ENCODE results near the gene AK4.

- TF ChIP-seq, protein P1, sequence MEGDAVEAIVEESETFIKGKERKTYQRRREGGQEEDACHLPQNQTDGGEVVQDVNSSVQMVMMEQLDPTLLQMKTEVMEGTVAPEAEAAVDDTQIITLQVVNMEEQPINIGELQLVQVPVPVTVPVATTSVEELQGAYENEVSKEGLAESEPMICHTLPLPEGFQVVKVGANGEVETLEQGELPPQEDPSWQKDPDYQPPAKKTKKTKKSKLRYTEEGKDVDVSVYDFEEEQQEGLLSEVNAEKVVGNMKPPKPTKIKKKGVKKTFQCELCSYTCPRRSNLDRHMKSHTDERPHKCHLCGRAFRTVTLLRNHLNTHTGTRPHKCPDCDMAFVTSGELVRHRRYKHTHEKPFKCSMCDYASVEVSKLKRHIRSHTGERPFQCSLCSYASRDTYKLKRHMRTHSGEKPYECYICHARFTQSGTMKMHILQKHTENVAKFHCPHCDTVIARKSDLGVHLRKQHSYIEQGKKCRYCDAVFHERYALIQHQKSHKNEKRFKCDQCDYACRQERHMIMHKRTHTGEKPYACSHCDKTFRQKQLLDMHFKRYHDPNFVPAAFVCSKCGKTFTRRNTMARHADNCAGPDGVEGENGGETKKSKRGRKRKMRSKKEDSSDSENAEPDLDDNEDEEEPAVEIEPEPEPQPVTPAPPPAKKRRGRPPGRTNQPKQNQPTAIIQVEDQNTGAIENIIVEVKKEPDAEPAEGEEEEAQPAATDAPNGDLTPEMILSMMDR (IDR thresholded peaks at IDR 0.05; ENCODE audit: low read depth, low read length, missing input control), result no peak
- no peak for TF ChIP-seq GABPA (IDR thresholded peaks at IDR 0.05 in 1 of 2, conservative IDR thresholded peaks at IDR 0.05 in 1 of 2)
- no peak for TF ChIP-seq RAD21 (IDR thresholded peaks at IDR 0.05)
- no peak for TF ChIP-seq EGR1 (IDR thresholded peaks at IDR 0.05; ENCODE audit: low read depth in 2 of 2)
- TF ChIP-seq, protein P2, sequence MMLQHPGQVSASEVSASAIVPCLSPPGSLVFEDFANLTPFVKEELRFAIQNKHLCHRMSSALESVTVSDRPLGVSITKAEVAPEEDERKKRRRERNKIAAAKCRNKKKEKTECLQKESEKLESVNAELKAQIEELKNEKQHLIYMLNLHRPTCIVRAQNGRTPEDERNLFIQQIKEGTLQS (IDR thresholded peaks at IDR 0.05), result no peak
- no peak for TF ChIP-seq JUND (IDR thresholded peaks at IDR 0.05)
- TF ChIP-seq TAF1 (conservative IDR thresholded peaks at IDR 0.05), result no peak
- TF ChIP-seq, protein P3, sequence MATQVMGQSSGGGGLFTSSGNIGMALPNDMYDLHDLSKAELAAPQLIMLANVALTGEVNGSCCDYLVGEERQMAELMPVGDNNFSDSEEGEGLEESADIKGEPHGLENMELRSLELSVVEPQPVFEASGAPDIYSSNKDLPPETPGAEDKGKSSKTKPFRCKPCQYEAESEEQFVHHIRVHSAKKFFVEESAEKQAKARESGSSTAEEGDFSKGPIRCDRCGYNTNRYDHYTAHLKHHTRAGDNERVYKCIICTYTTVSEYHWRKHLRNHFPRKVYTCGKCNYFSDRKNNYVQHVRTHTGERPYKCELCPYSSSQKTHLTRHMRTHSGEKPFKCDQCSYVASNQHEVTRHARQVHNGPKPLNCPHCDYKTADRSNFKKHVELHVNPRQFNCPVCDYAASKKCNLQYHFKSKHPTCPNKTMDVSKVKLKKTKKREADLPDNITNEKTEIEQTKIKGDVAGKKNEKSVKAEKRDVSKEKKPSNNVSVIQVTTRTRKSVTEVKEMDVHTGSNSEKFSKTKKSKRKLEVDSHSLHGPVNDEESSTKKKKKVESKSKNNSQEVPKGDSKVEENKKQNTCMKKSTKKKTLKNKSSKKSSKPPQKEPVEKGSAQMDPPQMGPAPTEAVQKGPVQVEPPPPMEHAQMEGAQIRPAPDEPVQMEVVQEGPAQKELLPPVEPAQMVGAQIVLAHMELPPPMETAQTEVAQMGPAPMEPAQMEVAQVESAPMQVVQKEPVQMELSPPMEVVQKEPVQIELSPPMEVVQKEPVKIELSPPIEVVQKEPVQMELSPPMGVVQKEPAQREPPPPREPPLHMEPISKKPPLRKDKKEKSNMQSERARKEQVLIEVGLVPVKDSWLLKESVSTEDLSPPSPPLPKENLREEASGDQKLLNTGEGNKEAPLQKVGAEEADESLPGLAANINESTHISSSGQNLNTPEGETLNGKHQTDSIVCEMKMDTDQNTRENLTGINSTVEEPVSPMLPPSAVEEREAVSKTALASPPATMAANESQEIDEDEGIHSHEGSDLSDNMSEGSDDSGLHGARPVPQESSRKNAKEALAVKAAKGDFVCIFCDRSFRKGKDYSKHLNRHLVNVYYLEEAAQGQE (IDR thresholded peaks at IDR 0.05), result no peak
- no peak for TF ChIP-seq MAX (IDR thresholded peaks at IDR 0.05)
- no peak for TF ChIP-seq SP1 (IDR thresholded peaks at IDR 0.05)
- TF ChIP-seq YY1 (IDR thresholded peaks at IDR 0.05), result no peak
- no peak for TF ChIP-seq FOXA2 (IDR thresholded peaks at IDR 0.05)
- TF ChIP-seq ZBTB33 (IDR thresholded peaks at IDR 0.05), result no peak
These were observed 118.5 kb downstream of the AK4 start for GRCh38 chr1:65266476-65266875.
